HEK293 (cell line): ENCODE data around the gene AP3B1.

Source experiments
- CTCF ChIA-PET: fragments of 350-600 bp; formaldehyde crosslinking; extraction: SDS; loops from one replicate; lab custom pipeline; 2021; ENCODE audit warnings: antibody characterized with exemption; lab: Yijun Ruan, JAX
- POLR2A ChIA-PET: fragments of 300-600 bp; formaldehyde crosslinking; extraction: SDS; loops from one replicate; lab custom pipeline; 2020; ENCODE audit warnings: antibody characterized with exemption, inconsistent platforms; lab: Yijun Ruan, JAX
- H3K27ac ChIP-seq: fragments of 200-500 bp; sonication (Bioruptor generic); 2 replicates; pipeline ENCODE4 v1.5.1; 2014; ENCODE audit warnings: low read depth, low read length, control low read depth, inconsistent platforms; ENCODE audit errors: extremely low read depth
- H3K36me3 ChIP-seq, 2 experiments: fragments of 200-500 bp in 1 of 2; sonication (Bioruptor generic) in 1 of 2; 1 replicate in 1 of 2; 2 replicates in 1 of 2; pipeline ENCODE4 v1.5.1; 2014 to 2017; ENCODE audit warnings: inconsistent platforms in 2 of 2, low read length in 2 of 2; ENCODE audit not compliant: control insufficient read depth in 2 of 2, insufficient read depth in 1 of 2
- H3K4me1 ChIP-seq: fragments of 200-500 bp; sonication (Bioruptor generic); 2 replicates; pipeline ENCODE4 v1.5.1; 2014; ENCODE audit warnings: mild to moderate bottlenecking, low read length, inconsistent platforms; ENCODE audit not compliant: control insufficient read depth, insufficient read depth
- H3K4me3 ChIP-seq: 2 replicates; pipeline ENCODE4 v1.5.1; 2011; ENCODE audit warnings: low read depth, mild to moderate bottlenecking, control low read depth, low read length, moderate library complexity
- H3K9me3 ChIP-seq: fragments of 200-500 bp; sonication (Bioruptor generic); 2 replicates; pipeline ENCODE4 v1.5.1; 2014; ENCODE audit warnings: low read depth, low read length, inconsistent platforms; ENCODE audit not compliant: control insufficient read depth, insufficient read depth
- KLF16 ChIP-seq: fragments of 450-650 bp; formaldehyde crosslinking; IDR thresholded peaks from 2 replicates; pipeline ENCODE4 v1.5.1; 2017; ENCODE audit warnings: missing biosample characterization, missing genetic modification characterization
- PRDM1 ChIP-seq: fragments of 450-650 bp; formaldehyde crosslinking; IDR thresholded peaks from 2 replicates; pipeline ENCODE4; 2016; ENCODE audit warnings: missing biosample characterization, missing genetic modification characterization
- ZNF558 ChIP-seq: fragments of 450-650 bp; formaldehyde crosslinking; IDR thresholded peaks from 2 replicates; pipeline ENCODE4 v1.5.1; 2016; ENCODE audit warnings: missing biosample characterization, missing genetic modification characterization
- ZNF670 ChIP-seq: fragments of 450-650 bp; formaldehyde crosslinking; IDR thresholded peaks from 2 replicates; pipeline ENCODE4 v1.5.1; 2016; ENCODE audit warnings: missing biosample characterization, missing genetic modification characterization, low read depth
- ZSCAN16 ChIP-seq: fragments of 450-650 bp; formaldehyde crosslinking; IDR thresholded peaks from 2 replicates; pipeline ENCODE4 v1.5.1; 2016; ENCODE audit warnings: missing biosample characterization, missing genetic modification characterization
- TF ChIP-seq, protein P1 (sequence below): fragments of 450-650 bp; formaldehyde crosslinking; IDR thresholded peaks from 2 replicates; pipeline ENCODE4 v1.5.1; 2016; ENCODE audit warnings: missing biosample characterization, missing genetic modification characterization
- TF ChIP-seq, protein P2 (sequence below): fragments of 450-650 bp; formaldehyde crosslinking; conservative IDR thresholded peaks from 2 replicates; pipeline ENCODE4 v1.5.1; 2016; ENCODE audit warnings: low read depth, missing biosample characterization, missing genetic modification characterization
- TF ChIP-seq, protein P3 (sequence below): fragments of 450-650 bp; formaldehyde crosslinking; optimal IDR thresholded peaks from 2 replicates; pipeline ENCODE3; 2016; ENCODE audit warnings: missing biosample characterization, mild to moderate bottlenecking, missing genetic modification characterization

Gene AP3B1

DNA sequence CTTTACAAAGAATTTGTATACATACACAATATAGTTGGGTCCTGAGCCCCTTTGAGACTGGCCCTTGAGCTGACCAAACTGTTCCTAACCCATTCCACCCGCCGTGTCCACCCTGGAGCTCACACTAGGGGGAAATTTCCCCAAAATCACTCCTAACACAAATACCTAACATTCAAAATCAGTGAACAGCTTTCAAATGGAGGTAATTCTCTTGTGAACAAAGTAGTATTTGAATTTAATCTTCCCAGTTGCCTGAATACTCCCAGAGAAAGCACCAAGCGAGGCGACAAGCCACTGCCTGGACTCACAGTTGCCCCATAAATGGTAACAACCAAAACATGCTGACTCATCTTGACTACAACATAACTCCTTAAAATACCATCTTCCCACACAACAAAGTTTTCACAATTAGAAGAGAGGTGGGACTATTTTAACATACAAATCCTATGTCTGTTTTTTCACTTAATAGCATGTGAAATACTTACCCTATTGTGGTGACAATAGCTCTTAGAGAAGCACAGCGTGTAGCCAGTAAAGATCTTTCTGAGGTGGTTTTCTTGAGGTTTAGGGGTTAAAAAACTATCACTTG lies 34.2 kb upstream of the AP3B1 start:
- H3K27ac ChIP-seq, result no peak overlapping the region
- TF ChIP-seq, protein P1, sequence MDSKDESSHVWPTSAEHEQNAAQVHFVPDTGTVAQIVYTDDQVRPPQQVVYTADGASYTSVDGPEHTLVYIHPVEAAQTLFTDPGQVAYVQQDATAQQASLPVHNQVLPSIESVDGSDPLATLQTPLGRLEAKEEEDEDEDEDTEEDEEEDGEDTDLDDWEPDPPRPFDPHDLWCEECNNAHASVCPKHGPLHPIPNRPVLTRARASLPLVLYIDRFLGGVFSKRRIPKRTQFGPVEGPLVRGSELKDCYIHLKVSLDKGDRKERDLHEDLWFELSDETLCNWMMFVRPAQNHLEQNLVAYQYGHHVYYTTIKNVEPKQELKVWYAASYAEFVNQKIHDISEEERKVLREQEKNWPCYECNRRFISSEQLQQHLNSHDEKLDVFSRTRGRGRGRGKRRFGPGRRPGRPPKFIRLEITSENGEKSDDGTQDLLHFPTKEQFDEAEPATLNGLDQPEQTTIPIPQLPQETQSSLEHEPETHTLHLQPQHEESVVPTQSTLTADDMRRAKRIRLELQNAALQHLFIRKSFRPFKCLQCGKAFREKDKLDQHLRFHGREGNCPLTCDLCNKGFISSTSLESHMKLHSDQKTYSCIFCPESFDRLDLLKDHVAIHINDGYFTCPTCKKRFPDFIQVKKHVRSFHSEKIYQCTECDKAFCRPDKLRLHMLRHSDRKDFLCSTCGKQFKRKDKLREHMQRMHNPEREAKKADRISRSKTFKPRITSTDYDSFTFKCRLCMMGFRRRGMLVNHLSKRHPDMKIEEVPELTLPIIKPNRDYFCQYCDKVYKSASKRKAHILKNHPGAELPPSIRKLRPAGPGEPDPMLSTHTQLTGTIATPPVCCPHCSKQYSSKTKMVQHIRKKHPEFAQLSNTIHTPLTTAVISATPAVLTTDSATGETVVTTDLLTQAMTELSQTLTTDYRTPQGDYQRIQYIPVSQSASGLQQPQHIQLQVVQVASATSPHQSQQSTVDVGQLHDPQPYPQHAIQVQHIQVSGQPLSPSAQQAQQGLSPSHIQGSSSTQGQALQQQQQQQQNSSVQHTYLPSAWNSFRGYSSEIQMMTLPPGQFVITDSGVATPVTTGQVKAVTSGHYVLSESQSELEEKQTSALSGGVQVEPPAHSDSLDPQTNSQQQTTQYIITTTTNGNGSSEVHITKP, result peak; percentile 45; the same call in 1 of the 2 replicates
- TF ChIP-seq KLF16 (tag by site-specific recombination), result no peak
- TF ChIP-seq, all 188 proteins: peak for 1
- POLR2A ChIA-PET, result no interaction called here
- Histone ChIP-seq H3K36me3 (no peaks in the 10 kb centered on the region), H3K9me3 (no peaks in the 10 kb centered on the region), H3K4me3 (no peak overlapping the region), H3K4me1 (no peaks in the 10 kb centered on the region)
- CTCF ChIA-PET, result interaction anchor here (0.6 kb wide), 1 partner anchor 387 kb away, joined by 3 read pairs; no protein-coding TSS in a partner anchor

DNA sequence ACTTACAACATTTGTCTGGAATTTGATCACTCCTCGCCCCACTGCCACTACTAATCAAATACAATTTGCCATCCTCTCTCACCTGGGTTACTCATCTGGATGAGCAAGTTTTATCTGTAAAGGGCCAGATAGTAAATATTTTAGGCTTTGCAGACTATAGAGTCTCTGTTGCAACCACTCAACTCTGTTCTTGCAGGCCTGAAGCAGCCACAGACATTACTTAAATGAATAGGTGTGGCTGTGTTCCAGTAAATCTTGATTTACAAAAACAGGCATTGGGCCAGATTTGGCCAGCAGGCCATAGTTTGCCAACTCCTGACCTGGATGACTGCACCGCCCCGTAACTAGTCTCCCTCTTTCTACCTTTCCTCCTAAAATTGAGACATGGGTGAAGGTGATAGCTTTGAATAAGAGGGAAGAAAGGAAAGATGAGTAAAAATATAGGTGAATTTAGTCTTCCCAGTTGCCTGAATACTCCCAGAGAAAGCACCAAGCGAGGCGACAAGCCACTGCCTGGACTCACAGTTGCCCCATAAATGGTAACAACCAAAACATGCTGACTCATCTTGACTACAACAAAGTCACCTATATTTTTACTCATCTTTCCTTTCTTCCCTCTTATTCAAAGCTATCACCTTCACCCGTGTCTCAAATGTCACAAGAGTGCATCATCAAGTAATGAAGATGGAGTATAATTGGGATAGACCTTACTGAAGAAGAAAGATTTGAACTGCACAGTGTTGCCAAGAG lies 33.4 kb upstream of the AP3B1 start:
- CTCF ChIA-PET, result interaction anchor here (0.6 kb wide), 1 partner anchor 388 kb away, joined by 3 read pairs; no protein-coding TSS in a partner anchor
- TF ChIP-seq ZNF558 (tag by site-specific recombination) (no peak), PRDM1 (tag by site-specific recombination) (peak; percentile 23; the same call in 1 of the 2 replicates), ZNF670 (tag by site-specific recombination) (no peak)
- TF ChIP-seq, protein P2, sequence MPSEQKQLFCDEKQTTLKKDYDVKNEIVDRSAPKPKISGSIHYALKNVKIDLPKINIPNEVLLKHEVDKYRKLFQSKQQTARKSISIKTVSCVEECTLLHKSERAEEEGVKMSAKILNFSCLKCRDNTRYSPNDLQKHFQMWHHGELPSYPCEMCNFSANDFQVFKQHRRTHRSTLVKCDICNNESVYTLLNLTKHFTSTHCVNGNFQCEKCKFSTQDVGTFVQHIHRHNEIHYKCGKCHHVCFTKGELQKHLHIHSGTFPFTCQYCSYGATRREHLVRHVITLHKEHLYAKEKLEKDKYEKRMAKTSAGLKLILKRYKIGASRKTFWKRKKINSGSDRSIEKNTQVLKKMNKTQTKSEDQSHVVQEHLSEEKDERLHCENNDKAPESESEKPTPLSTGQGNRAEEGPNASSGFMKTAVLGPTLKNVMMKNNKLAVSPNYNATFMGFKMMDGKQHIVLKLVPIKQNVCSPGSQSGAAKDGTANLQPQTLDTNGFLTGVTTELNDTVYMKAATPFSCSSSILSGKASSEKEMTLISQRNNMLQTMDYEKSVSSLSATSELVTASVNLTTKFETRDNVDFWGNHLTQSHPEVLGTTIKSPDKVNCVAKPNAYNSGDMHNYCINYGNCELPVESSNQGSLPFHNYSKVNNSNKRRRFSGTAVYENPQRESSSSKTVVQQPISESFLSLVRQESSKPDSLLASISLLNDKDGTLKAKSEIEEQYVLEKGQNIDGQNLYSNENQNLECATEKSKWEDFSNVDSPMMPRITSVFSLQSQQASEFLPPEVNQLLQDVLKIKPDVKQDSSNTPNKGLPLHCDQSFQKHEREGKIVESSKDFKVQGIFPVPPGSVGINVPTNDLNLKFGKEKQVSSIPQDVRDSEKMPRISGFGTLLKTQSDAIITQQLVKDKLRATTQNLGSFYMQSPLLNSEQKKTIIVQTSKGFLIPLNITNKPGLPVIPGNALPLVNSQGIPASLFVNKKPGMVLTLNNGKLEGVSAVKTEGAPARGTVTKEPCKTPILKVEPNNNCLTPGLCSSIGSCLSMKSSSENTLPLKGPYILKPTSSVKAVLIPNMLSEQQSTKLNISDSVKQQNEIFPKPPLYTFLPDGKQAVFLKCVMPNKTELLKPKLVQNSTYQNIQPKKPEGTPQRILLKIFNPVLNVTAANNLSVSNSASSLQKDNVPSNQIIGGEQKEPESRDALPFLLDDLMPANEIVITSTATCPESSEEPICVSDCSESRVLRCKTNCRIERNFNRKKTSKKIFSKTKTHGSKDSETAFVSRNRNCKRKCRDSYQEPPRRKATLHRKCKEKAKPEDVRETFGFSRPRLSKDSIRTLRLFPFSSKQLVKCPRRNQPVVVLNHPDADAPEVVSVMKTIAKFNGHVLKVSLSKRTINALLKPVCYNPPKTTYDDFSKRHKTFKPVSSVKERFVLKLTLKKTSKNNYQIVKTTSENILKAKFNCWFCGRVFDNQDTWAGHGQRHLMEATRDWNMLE (tag by site-specific recombination), result no peak
- TF ChIP-seq, protein P3, sequence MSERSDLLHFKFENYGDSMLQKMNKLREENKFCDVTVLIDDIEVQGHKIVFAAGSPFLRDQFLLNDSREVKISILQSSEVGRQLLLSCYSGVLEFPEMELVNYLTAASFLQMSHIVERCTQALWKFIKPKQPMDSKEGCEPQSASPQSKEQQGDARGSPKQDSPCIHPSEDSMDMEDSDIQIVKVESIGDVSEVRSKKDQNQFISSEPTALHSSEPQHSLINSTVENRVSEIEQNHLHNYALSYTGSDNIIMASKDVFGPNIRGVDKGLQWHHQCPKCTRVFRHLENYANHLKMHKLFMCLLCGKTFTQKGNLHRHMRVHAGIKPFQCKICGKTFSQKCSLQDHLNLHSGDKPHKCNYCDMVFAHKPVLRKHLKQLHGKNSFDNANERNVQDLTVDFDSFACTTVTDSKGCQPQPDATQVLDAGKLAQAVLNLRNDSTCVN, result no peak
- POLR2A ChIA-PET, result no interaction called here
- Histone ChIP-seq H3K9me3 (no peaks in the 10 kb centered on the region), H3K27ac (no peak overlapping the region), H3K36me3 (no peaks in the 10 kb centered on the region), H3K4me3 (no peak overlapping the region), H3K4me1 (no peaks in the 10 kb centered on the region)

DNA sequence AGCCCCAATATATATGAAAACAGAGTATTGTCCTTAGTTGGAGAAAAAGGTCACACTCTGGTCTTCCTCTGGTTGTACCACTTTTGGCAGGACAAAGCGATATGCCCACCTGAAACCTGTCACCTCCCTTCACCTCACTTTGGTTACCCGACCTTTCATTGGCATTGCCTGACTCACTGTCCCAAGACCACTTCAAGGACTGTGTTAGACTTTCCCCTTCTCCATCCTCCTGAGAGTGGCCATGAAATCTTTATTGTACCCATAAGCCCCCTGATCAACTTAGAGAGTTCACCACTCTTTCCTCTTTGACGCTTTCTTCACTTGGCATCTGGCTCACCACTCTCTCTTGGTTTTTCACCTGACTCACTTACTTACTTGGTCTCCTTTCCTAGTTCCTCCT lies 32.4 kb upstream of the AP3B1 start:
- H3K27ac ChIP-seq, result no peak overlapping the region
- TF ChIP-seq ZSCAN16 (tag by site-specific recombination) (no peak), PRDM1 (tag by site-specific recombination) (peak; percentile 71; the same call in 1 of the 2 replicates)
- ChIA-PET CTCF (no interaction called here), POLR2A (no interaction called here)
- no peaks in the 10 kb centered on the region for H3K36me3 ChIP-seq
- H3K4me3 ChIP-seq, result no peak overlapping the region
- no peaks in the 10 kb centered on the region for H3K4me1 ChIP-seq
- H3K9me3 ChIP-seq, result no peaks in the 10 kb centered on the region
